ENCODE data around the gene MAB21L2. TPM values are rescaled to one million over a fixed set of nuclear protein-coding genes. Genes with fewer than 3 reads are reported as not detected.

Gene MAB21L2
- polyA plus RNA-seq, 1 of the 3 experiments (the other 2 are of a cell fraction), result 0.92 TPM

- TF ChIP-seq MXI1 (IDR thresholded peaks at IDR 0.05; ENCODE audit: low read depth, low read length) (0 out of 2 replicates have a peak, but pooled peaks have one; percentile 13), NRF1 (IDR thresholded peaks at IDR 0.05; ENCODE audit: low read depth, low read length) (no peak), NFIC (IDR thresholded peaks at IDR 0.05; ENCODE audit: borderline replicate concordance) (peak; percentile 29; the same call in 1 of the 2 replicates), TAF1 (IDR thresholded peaks at IDR 0.05; ENCODE audit: borderline replicate concordance, low read depth, low read length) (peak; percentile 12; the same call in 1 of the 2 replicates), MEF2A (IDR thresholded peaks at IDR 0.05; ENCODE audit: borderline replicate concordance, low read depth) (no peak), MAX (IDR thresholded peaks at IDR 0.05; ENCODE audit: low read depth) (peak; percentile 64; the same call in 1 of the 2 replicates)
- Histone ChIP-seq H3K9ac (peak overlapping the region; percentile 72), H3K36me3 (replicated peaks in 1 of 2; ENCODE audit: control insufficient read depth in 1 of 2, insufficient read depth in 2 of 2, low read length in 1 of 2) (no peaks in the 10 kb centered on the region), H4K20me1 (ENCODE audit: insufficient read depth) (no peaks in the 10 kb centered on the region), H2AFZ (ENCODE audit: low read depth) (peak overlapping the region; percentile 78), H3K4me1 (ENCODE audit: control insufficient read depth in 1 of 2, insufficient read depth in 2 of 2, low read depth in 1 of 2, low read length in 1 of 2) (peaks cover 3 to 32% of the 10 kb centered on the region in 2 experiments; a peak in 3 of 4 replicates), H3K9me3 (no peaks in the 10 kb centered on the region), H3K79me2 (ENCODE audit: insufficient read depth) (peaks cover 24% of the 10 kb centered on the region), H3K4me2 (peak overlapping the region; percentile 91), H3K4me3 (ENCODE audit: low read depth in 2 of 2, low read length in 1 of 2) (peak overlapping the region; percentile 70 to 87), H3K27me3 (ENCODE audit: insufficient read depth) (no peaks in the 10 kb centered on the region), H3F3A (replicated peaks; ENCODE audit: insufficient read depth) (peaks cover 9% of the 10 kb centered on the region), H3K27ac (ENCODE audit: low read depth in 2 of 2, low read length in 1 of 2) (peak overlapping the region; percentile 19 to 71; a peak in 3 of 4 replicates), H3K9me2 (no peaks in the 10 kb centered on the region)
- DNase-seq, result peak; percentile 59
- CTCF ChIA-PET, result interaction anchor here (1.0 to 3.1 kb wide), 4 partner anchors 65 to 286 kb away, joined by 3 to 17 read pairs (median 4); no protein-coding TSS in a partner anchor
- POLR2A ChIA-PET, result interaction anchor here (0.5 kb wide), 1 partner anchor 521 kb away, joined by 3 read pairs; no protein-coding TSS in a partner anchor
- WGBS (ENCODE audit: low lambda C conversion rate), result 5% methylated on average over 5 of the region's 66 CpGs
Observed at GRCh38 chr4:150583287-150584110, 1.5 kb downstream of the MAB21L2 start.

GRCh38 chr4:150584111-150584915, 2.4 kb downstream of the MAB21L2 start:
- Histone ChIP-seq H3K9me3 (no peaks in the 10 kb centered on the region), H2AFZ (ENCODE audit: low read depth) (peak overlapping the region; percentile 78), H3F3A (replicated peaks; ENCODE audit: insufficient read depth) (peaks cover 1% of the 10 kb centered on the region), H3K27me3 (ENCODE audit: insufficient read depth) (no peaks in the 10 kb centered on the region), H3K4me3 (ENCODE audit: low read depth in 2 of 2, low read length in 1 of 2) (peak overlapping the region; percentile 70 to 87), H3K9ac (peak overlapping the region; percentile 72), H3K27ac (ENCODE audit: low read depth in 2 of 2, low read length in 1 of 2) (peak overlapping the region; percentile 19 to 71; a peak in 3 of 4 replicates), H3K36me3 (replicated peaks in 1 of 2; ENCODE audit: control insufficient read depth in 1 of 2, insufficient read depth in 2 of 2, low read length in 1 of 2) (no peaks in the 10 kb centered on the region), H3K4me2 (peak overlapping the region; percentile 91), H3K79me2 (ENCODE audit: insufficient read depth) (peaks cover 24% of the 10 kb centered on the region), H3K9me2 (no peaks in the 10 kb centered on the region), H3K4me1 (ENCODE audit: control insufficient read depth in 1 of 2, insufficient read depth in 2 of 2, low read depth in 1 of 2, low read length in 1 of 2) (peaks cover 3 to 32% of the 10 kb centered on the region in 2 experiments; a peak in 3 of 4 replicates), H4K20me1 (ENCODE audit: insufficient read depth) (no peaks in the 10 kb centered on the region)
- ChIA-PET POLR2A (no interaction called here), CTCF (interaction anchor here (1.0 to 3.1 kb wide), 5 partner anchors 64 to 286 kb away, joined by 3 to 17 read pairs (median 3); no protein-coding TSS in a partner anchor)
- DNase-seq, result no peak
- TF ChIP-seq MAX (IDR thresholded peaks at IDR 0.05; ENCODE audit: low read depth), result no peak
- no peak for TF ChIP-seq NRF1 (IDR thresholded peaks at IDR 0.05; ENCODE audit: low read depth, low read length)
- no peak for TF ChIP-seq TCF12 (IDR thresholded peaks at IDR 0.05)
- no peak for TF ChIP-seq SIN3A (IDR thresholded peaks at IDR 0.05; ENCODE audit: borderline replicate concordance, low read depth, low read length)
- no peak for TF ChIP-seq FOXJ3 (CRISPR knock-in tag; IDR thresholded peaks at IDR 0.05)
- TF ChIP-seq RXRA (IDR thresholded peaks at IDR 0.05; ENCODE audit: borderline replicate concordance, low read depth), result no peak
- TF ChIP-seq CHD2 (IDR thresholded peaks at IDR 0.05; ENCODE audit: low read length, partially characterized antibody), result no peak
- TF ChIP-seq NFIC (IDR thresholded peaks at IDR 0.05; ENCODE audit: borderline replicate concordance), result no peak
- no peak for TF ChIP-seq SMC3 (IDR thresholded peaks at IDR 0.05; ENCODE audit: low read depth, low read length)
- no peak for TF ChIP-seq POLR2AphosphoS5 (IDR thresholded peaks at IDR 0.05; ENCODE audit: low read depth, low read length)
- no peak for TF ChIP-seq RCOR1 (IDR thresholded peaks at IDR 0.05; ENCODE audit: low read length)
- no peak for TF ChIP-seq EZH2phosphoT487 (IDR thresholded peaks at IDR 0.05; ENCODE audit: borderline replicate concordance, low read depth)
- no peak for TF ChIP-seq RAD21 (IDR thresholded peaks at IDR 0.05; ENCODE audit: low read length)
- no peak for TF ChIP-seq CTCF (IDR thresholded peaks at IDR 0.05)
- TF ChIP-seq FOXM1 (IDR thresholded peaks at IDR 0.05; ENCODE audit: low read depth), result no peak
- 38% methylated on average over 11 of the region's 11 CpGs for WGBS (ENCODE audit: low lambda C conversion rate)

Measured in SK-N-SH (cell line).